IMR-90 (cell line): ENCODE results near the gene STIM1.

Experiments used
- BHLHE40 ChIP-seq: fragments of 150-350 bp; IDR thresholded peaks from 2 replicates; pipeline ENCODE4 v1.6.1; 2016; ENCODE audit warnings: mild to moderate bottlenecking, low read depth, low read length
- CEBPB ChIP-seq: IDR thresholded peaks from 2 replicates; pipeline ENCODE4 v1.6.1; 2012; ENCODE audit warnings: low read depth, low read length, improper control_type of control experiment
- FOS ChIP-seq: fragments of 150-350 bp; IDR thresholded peaks from 2 replicates; pipeline ENCODE4 v1.6.1; 2016; ENCODE audit warnings: low read depth, low read length
- MAFK ChIP-seq: IDR thresholded peaks from 2 replicates; pipeline ENCODE4 v1.6.1; 2012; ENCODE audit warnings: low read depth, low read length, improper control_type of control experiment
- MAZ ChIP-seq: IDR thresholded peaks from 2 replicates; pipeline ENCODE4 v1.6.1; 2012; ENCODE audit warnings: low read depth, mild to moderate bottlenecking, low read length, improper control_type of control experiment, moderate library complexity, borderline replicate concordance
- MXI1 ChIP-seq: IDR thresholded peaks from 2 replicates; pipeline ENCODE4 v1.6.1; 2012; ENCODE audit warnings: low read depth, mild to moderate bottlenecking, low read length, moderate library complexity, borderline replicate concordance
- NFE2L2 ChIP-seq: fragments of 150-350 bp; IDR thresholded peaks from 2 replicates; pipeline ENCODE4 v1.6.1; 2016; ENCODE audit warnings: low read depth, mild to moderate bottlenecking, low read length
- POLR2A ChIP-seq: IDR thresholded peaks from 2 replicates; pipeline ENCODE4 v1.6.1; 2012; ENCODE audit warnings: mild to moderate bottlenecking, low read depth, low read length
- RAD21 ChIP-seq: IDR thresholded peaks from 2 replicates; pipeline ENCODE4 v1.6.1; 2012; ENCODE audit warnings: low read length, improper control_type of control experiment
- RCOR1 ChIP-seq: IDR thresholded peaks from 2 replicates; pipeline ENCODE4 v1.6.1; 2012; ENCODE audit warnings: mild to moderate bottlenecking, low read length, improper control_type of control experiment; ENCODE audit not compliant: insufficient replicate concordance
- RFX5 ChIP-seq: IDR thresholded peaks from 2 replicates; pipeline ENCODE4 v1.8.0; 2012; ENCODE audit warnings: low read depth, mild to moderate bottlenecking, low read length, moderate library complexity
- SMC3 ChIP-seq: fragments of 150-350 bp; IDR thresholded peaks from 2 replicates; pipeline ENCODE4 v1.6.1; 2016; ENCODE audit warnings: low read depth, mild to moderate bottlenecking, antibody characterized with exemption, low read length, moderate library complexity
- TF ChIP-seq, protein P1 (sequence below): conservative IDR thresholded peaks from 2 replicates; pipeline ENCODE4 v1.5.1; 2012; ENCODE audit warnings: mild to moderate bottlenecking, low read depth, low read length, improper control_type of control experiment
- TF ChIP-seq, protein P2 (sequence below): fragments of 150-350 bp; IDR thresholded peaks from 2 replicates; pipeline ENCODE4 v1.6.1; 2017; ENCODE audit warnings: mild to moderate bottlenecking, antibody characterized with exemption, low read length, low read depth

DNA sequence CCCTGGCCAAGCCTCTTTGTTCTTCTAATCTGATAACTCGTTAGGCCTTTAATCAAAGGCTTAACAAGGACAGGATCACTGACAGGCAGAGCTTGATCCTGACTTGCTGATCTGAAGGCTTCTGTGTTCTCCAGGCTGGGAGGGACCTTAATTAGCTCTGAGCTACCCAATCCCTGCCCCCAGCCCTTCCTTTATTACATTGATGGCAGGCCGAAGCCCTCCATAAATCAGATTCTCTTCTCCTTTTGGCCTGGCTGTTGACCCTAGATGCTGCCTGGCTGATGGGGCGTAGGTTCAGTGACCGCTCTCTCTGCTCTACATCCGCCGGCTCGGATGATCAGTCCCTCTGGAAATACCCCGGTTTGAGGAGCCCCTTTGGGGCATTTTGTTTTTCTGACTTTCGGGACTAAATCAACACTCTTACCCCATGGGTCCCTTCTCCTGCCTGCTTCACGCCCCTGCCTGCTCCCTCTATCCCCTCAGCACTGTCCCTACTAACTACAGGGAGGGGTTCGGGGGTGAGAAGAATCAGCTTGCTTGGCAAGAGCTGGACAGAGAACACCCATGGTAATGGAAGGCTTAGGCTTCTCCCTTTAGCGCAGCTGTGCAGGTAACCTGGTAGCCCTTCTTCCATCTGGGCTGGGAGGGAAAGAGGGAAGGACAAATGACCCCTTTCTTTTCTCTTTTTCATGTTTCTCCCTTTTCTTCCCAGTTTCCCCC is 229.1 kb downstream of the STIM1 start:
- TF ChIP-seq, protein P1, sequence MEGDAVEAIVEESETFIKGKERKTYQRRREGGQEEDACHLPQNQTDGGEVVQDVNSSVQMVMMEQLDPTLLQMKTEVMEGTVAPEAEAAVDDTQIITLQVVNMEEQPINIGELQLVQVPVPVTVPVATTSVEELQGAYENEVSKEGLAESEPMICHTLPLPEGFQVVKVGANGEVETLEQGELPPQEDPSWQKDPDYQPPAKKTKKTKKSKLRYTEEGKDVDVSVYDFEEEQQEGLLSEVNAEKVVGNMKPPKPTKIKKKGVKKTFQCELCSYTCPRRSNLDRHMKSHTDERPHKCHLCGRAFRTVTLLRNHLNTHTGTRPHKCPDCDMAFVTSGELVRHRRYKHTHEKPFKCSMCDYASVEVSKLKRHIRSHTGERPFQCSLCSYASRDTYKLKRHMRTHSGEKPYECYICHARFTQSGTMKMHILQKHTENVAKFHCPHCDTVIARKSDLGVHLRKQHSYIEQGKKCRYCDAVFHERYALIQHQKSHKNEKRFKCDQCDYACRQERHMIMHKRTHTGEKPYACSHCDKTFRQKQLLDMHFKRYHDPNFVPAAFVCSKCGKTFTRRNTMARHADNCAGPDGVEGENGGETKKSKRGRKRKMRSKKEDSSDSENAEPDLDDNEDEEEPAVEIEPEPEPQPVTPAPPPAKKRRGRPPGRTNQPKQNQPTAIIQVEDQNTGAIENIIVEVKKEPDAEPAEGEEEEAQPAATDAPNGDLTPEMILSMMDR: no peak
- TF ChIP-seq FOS (no peak), RFX5 (no peak), MAZ (no peak), POLR2A (no peak), RCOR1 (no peak), MAFK (no peak), BHLHE40 (no peak), SMC3 (no peak), NFE2L2 (no peak), MXI1 (no peak), CEBPB (no peak), RAD21 (no peak)
- TF ChIP-seq, protein P2, sequence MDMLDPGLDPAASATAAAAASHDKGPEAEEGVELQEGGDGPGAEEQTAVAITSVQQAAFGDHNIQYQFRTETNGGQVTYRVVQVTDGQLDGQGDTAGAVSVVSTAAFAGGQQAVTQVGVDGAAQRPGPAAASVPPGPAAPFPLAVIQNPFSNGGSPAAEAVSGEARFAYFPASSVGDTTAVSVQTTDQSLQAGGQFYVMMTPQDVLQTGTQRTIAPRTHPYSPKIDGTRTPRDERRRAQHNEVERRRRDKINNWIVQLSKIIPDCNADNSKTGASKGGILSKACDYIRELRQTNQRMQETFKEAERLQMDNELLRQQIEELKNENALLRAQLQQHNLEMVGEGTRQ: no peak
